GM21737 (cell line): Measurements from ENCODE around the gene AGBL4.

Experiments
- ATAC-seq: cut with Tn5 transposase; IDR thresholded peaks from one replicate; pipeline ENCODE4 v1.9.1; 2021; ENCODE audit warnings: mild to moderate bottlenecking, moderate library complexity; ENCODE audit not compliant: unreplicated experiment

Gene AGBL4

DNA sequence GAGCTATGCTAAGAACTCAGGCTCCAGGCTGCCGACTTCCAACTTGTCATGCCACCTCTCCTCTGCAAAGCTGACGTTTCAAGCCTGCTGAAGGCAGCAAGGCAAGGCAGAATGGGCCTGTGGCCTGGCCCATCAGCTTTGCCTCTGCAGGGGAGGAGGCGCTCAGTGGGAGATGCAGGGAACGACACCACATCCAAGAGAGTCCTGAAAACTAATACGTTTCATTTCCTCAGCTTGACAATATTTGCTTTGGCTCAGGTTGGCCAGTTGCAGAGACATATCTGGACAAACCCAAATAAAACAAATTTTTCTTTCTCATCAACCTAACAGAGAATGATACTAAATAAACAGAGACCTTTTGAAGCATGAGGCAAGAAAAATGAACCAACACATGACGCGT, 1282.4 kb downstream of the AGBL4 start:
- no peak for ATAC-seq

DNA sequence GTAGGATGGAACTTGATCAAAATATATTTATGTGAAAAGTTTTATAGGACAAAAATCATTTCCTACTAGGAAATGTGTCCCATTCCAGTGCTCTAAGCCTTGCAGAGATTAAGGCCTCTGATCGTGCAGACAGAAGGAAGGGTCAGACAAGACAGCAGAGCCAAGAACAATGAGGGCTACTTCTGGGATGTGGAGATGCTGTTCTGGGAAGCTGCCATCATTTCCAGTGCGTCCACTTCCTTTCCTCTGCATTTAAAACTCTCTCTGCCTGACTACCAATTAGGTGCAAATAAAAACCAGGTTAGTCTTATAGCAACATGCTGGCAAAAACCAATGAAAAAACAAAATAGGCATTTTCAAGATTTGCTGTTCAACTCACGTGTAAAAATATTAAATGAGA, 1283.1 kb downstream of the AGBL4 start:
- no peak for ATAC-seq

DNA sequence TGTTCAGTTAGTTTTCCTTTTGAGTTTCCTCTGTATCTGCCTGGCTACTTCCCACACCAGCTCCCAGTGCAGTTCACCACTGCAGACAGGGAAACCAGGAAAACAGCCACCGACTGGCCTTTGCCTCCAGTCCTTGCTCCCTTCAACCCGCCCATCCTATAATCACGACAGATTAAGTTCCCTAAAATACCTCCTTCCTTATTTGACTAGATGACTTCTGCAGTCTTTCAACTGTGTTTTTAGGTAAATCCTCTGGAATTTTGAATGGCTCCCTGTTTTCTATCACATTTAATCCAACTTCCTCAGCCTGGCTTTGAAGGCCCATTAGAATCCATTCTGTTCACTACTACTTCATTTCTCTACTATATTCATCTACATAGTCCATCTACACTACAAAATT, 1284.7 kb downstream of the AGBL4 start:
- ATAC-seq, result no peak

DNA sequence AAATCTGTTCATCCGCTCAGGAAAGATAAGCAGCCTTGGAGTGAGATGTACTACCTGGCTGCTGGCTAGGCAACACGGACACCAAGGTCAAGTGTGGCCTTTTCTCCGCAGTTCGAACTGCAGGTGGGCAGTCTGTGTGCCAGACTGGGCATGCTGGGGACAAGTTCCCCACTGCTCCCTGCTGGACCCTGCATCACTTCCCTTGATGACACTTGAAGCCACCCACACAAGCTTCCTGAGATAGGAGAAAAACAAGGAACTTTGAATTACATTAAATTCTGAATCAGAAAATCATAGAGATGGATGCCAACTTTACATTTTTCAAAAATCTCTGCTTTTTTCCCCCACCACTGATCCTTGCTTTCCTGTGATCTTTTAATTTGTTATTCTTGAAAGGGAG, 1285.4 kb downstream of the AGBL4 start:
- ATAC-seq, result no peak

DNA sequence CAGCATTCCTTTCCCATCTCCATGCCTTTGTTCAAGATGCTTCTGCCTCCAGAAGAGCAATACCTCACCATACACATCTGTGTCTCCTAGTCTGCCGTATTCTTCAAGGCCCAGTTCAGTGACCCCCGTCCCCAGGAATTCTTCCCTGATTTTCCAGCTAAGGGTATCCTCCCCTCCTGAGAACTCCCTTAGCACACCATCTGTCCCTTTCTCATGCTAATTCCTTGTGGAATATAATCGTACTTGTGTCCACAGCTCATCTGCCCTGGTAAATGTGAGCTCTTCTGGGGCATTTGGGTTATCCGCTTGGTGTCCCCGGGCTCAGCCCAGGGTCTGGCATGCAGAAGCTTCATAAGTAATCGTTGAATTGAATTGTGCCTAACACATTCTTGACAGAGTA, 1288.0 kb downstream of the AGBL4 start:
- ATAC-seq, result no peak

DNA sequence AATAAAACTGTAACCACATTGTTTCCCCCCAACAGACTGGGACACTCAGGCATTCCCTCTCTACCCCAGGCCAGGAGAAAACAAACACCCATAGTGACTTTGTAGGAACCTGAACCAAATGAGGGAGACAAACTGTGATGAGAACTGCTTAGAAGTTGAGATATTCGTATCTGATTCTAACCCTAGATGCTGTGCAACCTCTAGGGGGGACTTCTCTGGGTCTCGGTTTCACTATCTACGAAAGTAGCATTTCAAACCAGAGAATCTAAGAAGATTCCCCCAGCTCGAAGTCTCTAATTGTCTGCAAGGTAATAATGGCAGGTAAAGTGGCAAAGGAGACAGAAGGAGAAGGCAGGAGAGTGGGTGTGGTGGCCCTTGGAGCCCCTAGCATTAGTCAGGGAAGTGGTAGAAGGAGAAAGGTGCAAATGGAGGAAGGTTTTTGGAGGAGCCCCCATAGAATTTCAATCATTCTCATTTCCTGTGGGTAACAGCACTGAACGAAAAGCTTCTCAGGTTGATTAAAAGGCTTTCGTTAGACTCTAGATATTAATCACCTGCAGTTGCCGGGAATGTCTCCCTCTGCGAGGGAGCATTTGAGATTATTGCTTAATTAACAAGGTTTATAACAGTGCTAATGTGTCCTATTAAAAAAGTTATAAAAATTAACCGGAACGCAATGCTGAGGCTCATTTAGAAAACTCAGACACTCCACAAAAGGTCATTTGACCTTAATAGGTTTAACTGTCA, 1293.4 kb downstream of the AGBL4 start:
- peak; percentile 54 for ATAC-seq

DNA sequence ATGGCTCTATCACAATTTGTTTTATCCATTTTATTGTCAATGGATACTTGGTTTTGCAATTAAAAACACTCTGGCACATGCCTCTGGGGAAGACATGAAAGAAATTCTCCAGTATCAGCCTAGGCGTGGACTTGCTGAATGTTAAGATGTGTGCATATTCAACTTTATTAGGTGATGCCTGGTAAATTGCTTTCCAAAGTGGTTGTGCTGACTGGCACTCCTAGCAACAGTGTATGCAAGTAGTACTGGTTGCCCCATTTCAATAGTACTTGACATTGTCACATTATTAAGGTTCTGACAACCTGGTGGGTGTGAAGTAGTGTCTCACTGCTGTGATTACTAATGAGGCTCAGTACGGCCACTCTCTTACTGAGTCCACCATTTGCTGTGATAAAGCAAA, 1295.2 kb downstream of the AGBL4 start:
- ATAC-seq, result no peak

DNA sequence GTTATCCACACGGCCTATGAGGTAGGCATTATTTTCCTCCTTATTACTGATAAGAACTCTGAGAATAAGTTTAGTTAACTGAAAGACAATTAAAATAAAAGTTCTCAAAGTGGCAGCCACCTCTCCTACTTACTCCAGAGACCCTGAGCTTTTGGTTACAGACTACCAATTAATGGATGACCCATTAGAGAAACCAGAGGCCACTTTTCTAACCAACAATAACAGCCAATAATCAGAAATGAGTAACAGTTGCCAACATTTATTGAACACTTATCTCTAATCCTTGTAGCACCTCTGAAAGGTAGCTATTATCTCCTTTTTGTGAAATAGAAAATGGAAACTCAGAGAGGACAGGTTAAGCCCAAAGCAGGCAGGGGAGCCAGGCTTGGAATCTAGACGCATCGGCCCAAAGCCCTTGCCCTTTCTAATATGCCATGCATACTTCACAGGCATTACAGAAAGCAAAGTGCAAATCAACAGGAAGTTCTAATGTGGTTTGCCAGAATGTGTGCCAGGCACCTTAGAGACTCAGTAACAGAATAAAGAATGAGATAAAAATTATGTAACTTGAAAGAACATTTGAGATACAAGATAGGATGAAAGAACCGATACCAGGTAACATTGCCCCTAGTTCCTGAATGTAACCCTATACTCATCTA, 1297.1 kb downstream of the AGBL4 start:
- ATAC-seq, result no peak

DNA sequence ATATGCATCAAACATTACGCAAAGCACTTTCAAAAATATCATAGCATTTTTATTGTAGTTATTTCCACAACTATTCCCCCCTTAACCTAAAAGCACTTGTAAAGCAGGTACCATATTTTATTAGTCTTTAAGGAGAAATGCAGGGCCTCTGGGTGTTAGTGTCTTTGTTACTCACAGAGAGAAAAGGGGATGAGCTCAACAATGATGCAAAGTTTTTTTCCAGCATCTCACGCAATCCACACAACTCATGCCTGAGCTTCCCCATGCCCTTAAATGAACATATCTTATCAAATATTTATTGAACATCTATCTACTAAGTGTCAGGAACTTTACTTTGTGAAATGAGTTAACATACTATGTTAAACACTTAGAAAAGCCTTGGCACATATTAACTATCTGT, 1297.6 kb downstream of the AGBL4 start:
- no peak for ATAC-seq

DNA sequence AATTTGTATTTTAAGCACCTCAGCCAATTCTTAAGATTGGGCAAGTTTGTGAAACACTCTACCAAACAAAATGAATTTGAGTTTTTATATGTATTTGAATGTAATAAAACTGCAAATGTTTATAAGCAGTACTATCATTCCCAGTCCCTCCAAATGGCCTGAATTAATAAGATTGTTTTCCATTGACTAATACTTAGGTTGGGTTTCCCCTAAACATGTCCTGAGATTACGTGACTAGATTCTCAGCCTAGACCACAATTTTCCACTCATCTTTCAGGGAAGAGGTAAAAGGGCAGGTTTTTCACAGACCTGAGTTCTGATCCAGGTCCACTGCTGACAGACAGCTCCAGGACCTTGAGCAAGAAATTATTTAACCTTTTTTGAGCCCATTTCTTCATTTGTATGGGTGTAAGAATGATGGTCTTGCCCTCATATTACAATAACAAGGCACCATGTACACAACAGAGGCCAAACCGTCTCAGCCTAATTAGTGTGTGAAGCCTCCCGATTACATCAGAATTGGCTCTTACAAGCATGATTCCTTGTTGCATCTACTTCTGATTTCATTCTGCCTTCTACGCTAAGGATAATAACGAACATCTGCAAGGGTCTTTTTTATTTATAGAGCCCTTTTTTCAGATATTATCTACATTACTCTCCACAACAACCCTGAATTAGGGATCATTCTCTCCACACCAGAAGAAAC, 1298.3 kb downstream of the AGBL4 start:
- no peak for ATAC-seq

DNA sequence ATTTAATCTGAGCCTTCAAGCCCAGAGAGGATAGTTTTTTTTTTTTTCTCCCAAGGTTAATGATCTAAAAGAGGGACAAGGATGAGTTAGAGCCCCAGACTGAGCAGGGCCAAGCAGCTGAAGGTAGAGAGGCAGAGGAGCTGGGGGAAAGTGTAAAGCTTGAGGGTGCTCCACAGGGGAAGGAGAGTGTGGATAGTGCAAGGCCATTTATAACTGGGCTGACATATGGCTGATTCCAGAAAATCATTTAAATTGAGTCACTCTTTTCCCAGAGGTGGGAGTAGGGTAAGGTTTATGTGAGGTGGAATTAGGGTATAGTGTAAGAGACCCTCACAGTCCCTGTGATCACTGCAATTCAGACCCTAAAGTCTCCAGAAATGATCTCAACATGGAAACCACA, 1302.8 kb downstream of the AGBL4 start:
- ATAC-seq, result no peak

DNA sequence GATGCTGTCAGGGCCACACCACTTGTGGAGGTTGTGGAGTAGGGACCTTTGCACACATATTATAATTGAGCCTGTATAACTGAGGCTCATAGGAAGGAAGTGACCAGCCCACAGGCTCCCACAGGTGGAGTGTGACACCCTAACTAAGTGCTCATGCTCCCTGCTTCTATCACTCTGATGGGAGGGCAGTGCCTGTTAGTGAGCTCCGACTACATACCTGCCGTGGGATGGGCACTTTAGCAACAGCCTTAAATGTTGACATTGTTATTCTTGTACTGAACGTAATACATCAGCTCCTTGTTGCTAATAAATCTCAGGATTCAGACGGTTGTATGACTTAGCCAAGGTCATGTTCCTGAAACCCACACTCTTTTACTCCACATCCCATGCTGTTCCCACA, 1305.0 kb downstream of the AGBL4 start:
- no peak for ATAC-seq

DNA sequence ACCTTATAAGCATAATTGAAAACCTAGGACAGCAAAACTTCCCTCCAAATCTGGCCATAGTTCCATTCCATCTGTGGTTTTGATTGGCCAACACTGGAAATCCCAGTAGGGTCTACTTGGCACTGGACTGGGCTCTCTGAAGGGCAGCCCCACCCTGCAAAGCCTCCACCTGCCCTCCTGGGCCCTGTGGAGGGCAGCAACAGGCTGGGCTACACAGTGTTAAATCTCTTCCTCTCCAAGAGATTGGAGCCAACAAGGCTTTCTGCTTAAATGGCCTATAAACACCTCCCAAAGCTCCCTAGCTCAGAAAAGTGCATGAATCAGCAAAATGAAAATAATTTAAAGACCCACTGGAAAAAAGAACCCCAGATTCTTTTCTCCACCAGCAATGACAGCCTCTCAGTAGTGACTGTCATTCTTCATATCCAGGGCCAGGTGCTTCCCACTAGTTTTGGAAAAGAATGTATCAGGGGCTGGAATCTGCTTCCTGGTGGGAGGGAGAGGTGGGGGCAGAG, 1305.6 kb downstream of the AGBL4 start:
- ATAC-seq, result no peak

DNA sequence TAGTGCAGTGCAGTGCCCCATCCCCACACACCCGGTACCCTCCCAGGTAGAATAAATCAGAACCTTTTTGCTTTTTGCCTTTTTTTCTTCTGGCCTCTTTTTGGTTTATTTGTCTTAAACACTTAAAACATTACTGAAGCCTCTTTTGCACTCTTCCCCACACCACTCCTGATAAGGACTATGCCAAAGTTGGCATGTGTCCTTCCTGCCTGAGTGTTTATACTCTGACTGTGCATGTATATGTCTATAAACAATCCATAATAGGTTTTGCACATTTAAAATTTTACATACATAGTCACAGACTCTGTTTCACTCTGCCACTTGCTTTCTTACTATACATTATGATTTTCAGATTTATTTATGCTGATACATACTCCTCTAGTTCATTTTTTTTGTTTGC, 1306.7 kb downstream of the AGBL4 start:
- no peak for ATAC-seq

DNA sequence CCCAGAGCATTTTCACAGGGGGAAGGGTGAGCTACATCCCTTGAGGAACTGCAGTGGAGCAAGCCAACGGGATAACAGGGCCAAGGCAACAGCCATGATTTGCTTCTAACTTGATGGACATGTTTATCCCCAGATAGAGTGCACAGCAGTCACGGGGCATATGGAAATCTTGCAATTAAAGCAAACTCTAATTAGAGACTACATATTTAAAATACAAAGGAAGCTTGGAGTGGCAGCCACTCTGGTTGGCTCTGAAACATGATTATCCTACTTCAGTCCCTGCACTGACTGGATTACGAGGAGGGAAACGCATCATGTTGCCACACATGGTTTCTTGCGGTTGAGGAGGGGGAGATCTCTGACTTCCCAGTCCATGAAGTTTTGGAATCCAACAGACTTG, 1307.8 kb downstream of the AGBL4 start:
- no peak for ATAC-seq

DNA sequence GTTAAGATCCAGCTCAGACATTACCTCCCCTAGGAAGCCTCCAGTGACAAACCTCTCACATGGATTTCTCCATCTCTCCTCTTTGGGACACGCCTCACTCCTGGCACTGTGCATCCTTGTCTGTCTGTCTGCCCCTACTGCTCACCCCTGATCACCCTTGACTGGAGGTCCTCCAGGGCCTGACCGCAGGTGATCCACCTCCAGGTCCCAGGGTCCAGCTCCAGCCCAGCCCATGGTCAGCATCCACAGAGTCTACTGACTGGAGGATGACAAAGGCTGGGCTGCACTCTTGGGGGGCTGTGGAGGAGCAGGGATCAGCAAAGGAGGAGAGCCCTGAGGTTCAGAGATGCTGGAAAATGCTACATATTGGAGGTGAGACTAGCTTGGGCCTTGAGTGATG, 1312.8 kb downstream of the AGBL4 start:
- ATAC-seq, result no peak

DNA sequence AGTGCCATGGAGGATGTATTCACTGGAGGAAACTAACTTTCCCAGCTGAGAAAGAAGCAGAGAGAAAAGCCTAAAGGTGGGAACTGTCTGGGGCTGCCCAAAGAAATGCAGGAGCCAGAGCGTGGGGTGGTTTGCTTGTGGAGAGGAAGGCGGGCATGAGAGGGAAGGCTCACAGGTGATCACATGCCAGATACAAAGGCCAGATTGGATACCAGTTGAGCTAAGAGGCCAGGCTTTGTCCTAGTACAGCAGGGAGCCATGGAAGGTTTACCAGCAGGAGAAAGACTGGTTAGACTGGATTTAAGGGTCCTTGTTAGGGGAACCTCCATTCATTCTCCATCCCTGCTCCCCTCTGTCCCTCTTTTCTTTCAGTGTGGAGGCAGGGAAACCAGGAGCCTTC, 1313.4 kb downstream of the AGBL4 start:
- ATAC-seq, result no peak

DNA sequence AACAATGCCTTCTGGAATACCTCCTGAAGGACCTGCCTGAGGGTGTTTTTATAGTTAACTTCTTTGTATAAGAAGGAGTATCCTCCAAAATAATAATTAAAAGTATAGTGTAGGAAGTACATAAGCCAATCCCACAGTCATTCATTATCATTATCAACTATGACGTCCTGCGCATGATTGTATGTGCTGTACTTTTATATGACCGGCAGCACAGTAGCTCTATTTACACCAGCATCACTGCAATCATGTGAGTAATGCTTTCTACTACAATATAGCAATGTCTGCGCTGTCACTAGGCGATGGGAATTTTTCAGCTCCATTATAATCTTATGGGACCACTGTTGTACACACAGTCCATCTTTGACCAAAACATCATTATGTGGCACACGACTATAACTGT, 1319.0 kb downstream of the AGBL4 start:
- ATAC-seq, result no peak

DNA sequence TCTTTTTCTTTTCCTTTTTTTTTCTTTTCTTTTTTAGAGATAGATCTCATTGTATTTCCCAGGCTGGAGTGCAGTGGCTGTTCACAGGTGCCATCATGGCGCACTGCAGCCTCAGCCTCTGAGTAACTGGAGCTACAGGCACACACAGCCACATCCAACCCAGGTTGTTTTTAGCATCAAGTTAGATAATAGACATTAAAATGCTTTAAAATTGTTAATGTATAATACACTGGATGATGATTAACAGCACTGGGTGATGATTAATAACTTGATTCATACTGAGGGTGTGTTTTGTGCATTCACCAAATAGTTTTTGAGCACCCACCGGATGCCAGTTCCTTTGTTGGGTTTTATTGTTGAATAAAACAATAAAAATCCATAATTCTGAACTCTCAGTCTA, 1322.3 kb downstream of the AGBL4 start:
- ATAC-seq, result no peak

DNA sequence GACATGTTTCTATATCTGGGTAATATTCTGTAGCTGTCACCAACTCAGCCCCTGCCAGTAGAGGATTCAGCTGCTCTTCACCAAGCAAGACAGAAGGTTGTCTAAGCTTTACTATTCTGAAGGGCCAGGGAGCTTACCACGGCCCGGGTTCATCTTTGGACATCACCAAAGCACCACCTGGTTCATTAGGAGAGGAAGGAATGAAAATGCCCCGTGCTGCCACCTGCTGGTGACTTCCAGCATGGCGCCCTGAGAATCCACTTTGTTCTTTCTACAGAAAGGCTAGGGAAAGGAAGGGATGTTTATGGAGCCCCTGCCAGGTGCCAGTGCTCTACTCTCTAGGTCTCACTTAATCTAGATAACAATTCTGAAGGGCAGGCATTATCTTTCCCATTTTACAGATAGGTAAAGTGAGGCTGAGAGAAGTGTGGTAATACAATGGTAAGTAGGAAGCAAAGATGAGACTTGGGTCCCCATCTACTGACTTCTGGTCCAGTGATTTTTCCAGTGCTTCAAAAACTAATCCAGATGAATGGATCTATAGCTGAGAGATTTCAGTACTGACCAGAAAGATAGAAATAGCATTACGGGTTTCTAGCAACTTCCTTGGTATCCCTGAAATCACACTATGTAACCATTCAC, 1326.6 kb downstream of the AGBL4 start:
- peak; percentile 53 for ATAC-seq

DNA sequence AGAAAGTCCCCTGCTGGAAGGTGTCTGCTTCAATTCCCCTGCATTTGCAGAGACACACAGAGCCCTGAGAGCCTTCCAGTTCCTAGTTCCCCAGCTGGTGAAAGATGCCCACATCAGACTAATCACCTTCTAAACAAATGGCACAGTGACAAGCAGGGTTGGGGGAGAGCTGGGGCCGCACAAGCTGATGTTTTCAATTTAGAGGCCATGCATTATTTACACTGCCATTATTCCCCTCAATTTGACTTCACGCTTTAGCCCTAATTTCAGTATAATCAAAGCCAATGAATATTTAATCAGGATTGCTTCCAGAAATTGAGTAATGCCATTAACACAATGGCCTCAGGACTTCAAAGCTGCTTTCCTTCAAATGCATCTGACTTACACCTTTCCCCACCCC, 1328.6 kb downstream of the AGBL4 start:
- no peak for ATAC-seq
